Neural cell (in vitro differentiated cells): ENCODE results near the gene BLVRA.
"Not testable (repeated sequence)": the region's sequence is repeated elsewhere in the genome, so short reads cannot be mapped to it uniquely, and the experiment has no call there.

ENCODE experiments used
- EZH2 ChIP-seq: fragments of 200-600, 300-800 bp; shearing (Covaris generic), sonication (generic); IDR thresholded peaks from 2 replicates; pipeline ENCODE4 v1.6.1; 2014; ENCODE audit warnings: antibody characterized with exemption, low read length, borderline replicate concordance, mild to moderate bottlenecking; ENCODE audit not compliant: insufficient read depth, poor library complexity, severe bottlenecking
- MXI1 ChIP-seq: fragments of 450-650 bp; conservative IDR thresholded peaks from 2 replicates; pipeline ENCODE4 v1.6.1; 2014; ENCODE audit warnings: antibody characterized with exemption, mild to moderate bottlenecking; ENCODE audit not compliant: poor library complexity, severe bottlenecking
- POLR2AphosphoS5 ChIP-seq: IDR thresholded peaks from 2 replicates; pipeline ENCODE4 v1.6.1; 2012
- RAD21 ChIP-seq: fragments of 450-650 bp; conservative IDR thresholded peaks from 2 replicates; pipeline ENCODE4 v1.6.1; 2014; ENCODE audit warnings: antibody characterized with exemption, mild to moderate bottlenecking, moderate library complexity
- SMC3 ChIP-seq: fragments of 450-650 bp; conservative IDR thresholded peaks from 2 replicates; pipeline ENCODE4 v1.6.1; 2014; ENCODE audit warnings: antibody characterized with exemption, mild to moderate bottlenecking, moderate library complexity; ENCODE audit not compliant: poor library complexity
- TF ChIP-seq, protein P1 (sequence below): fragments of 450-650 bp; IDR thresholded peaks from 2 replicates; pipeline ENCODE4 v1.5.1; 2014; ENCODE audit warnings: antibody characterized with exemption, mild to moderate bottlenecking, moderate library complexity; ENCODE audit not compliant: poor library complexity, severe bottlenecking
- TF ChIP-seq, protein P2 (sequence below): IDR thresholded peaks from 2 replicates; pipeline ENCODE4 v1.6.1; 2012; ENCODE audit warnings: borderline replicate concordance

DNA sequence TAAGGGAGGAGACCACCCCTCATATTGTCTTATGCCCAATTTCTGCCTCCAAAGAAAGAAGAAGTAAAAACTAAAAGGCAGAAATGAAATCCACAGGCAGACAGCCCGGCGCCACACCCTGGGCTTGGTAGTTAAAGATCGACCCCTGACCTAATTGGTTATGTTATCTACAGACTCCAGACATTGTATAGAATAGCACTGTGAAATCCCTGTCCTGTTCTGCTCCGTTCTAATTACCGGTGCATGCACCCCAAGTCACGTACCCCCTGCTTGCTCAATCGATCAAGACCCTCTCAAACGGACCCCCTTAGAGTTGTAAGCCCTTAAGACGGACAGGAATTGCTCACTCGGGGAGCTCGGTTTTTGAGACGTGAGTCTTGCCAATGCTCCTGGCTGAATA lies 66.0 kb downstream of the BLVRA start:
- TF ChIP-seq, protein P1, sequence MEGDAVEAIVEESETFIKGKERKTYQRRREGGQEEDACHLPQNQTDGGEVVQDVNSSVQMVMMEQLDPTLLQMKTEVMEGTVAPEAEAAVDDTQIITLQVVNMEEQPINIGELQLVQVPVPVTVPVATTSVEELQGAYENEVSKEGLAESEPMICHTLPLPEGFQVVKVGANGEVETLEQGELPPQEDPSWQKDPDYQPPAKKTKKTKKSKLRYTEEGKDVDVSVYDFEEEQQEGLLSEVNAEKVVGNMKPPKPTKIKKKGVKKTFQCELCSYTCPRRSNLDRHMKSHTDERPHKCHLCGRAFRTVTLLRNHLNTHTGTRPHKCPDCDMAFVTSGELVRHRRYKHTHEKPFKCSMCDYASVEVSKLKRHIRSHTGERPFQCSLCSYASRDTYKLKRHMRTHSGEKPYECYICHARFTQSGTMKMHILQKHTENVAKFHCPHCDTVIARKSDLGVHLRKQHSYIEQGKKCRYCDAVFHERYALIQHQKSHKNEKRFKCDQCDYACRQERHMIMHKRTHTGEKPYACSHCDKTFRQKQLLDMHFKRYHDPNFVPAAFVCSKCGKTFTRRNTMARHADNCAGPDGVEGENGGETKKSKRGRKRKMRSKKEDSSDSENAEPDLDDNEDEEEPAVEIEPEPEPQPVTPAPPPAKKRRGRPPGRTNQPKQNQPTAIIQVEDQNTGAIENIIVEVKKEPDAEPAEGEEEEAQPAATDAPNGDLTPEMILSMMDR: not testable (repeated sequence)
- not testable (repeated sequence) for TF ChIP-seq RAD21, MXI1, SMC3, EZH2, POLR2AphosphoS5
- TF ChIP-seq, protein P2, sequence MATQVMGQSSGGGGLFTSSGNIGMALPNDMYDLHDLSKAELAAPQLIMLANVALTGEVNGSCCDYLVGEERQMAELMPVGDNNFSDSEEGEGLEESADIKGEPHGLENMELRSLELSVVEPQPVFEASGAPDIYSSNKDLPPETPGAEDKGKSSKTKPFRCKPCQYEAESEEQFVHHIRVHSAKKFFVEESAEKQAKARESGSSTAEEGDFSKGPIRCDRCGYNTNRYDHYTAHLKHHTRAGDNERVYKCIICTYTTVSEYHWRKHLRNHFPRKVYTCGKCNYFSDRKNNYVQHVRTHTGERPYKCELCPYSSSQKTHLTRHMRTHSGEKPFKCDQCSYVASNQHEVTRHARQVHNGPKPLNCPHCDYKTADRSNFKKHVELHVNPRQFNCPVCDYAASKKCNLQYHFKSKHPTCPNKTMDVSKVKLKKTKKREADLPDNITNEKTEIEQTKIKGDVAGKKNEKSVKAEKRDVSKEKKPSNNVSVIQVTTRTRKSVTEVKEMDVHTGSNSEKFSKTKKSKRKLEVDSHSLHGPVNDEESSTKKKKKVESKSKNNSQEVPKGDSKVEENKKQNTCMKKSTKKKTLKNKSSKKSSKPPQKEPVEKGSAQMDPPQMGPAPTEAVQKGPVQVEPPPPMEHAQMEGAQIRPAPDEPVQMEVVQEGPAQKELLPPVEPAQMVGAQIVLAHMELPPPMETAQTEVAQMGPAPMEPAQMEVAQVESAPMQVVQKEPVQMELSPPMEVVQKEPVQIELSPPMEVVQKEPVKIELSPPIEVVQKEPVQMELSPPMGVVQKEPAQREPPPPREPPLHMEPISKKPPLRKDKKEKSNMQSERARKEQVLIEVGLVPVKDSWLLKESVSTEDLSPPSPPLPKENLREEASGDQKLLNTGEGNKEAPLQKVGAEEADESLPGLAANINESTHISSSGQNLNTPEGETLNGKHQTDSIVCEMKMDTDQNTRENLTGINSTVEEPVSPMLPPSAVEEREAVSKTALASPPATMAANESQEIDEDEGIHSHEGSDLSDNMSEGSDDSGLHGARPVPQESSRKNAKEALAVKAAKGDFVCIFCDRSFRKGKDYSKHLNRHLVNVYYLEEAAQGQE: not testable (repeated sequence)
